Calu3 (cell line): ENCODE data around the gene CHST15. TPM values are rescaled to one million over a fixed set of nuclear protein-coding genes. Genes with fewer than 3 reads are reported as not detected.

ENCODE experiments used
- BruUV-seq: library from RNA; stranded (reverse); fragments of 400-500 nt; replicated peaks from 2 replicates; lab custom pipeline; 2021; lab: Mats Ljungman, UMichigan
- CTCF ChIA-PET: fragments of 300-600 bp; sonication (Branson Sonifier 250); formaldehyde crosslinking; loops from one replicate; lab custom pipeline; 2022; ENCODE audit warnings: antibody characterized with exemption; lab: Charles Lee
- DNase-seq: peaks from one replicate; pipeline ENCODE4 v3.0.0; 2022
- H3K27ac Mint-ChIP-seq: one replicate; pipeline ENCODE4 v1.8.0; 2022; ENCODE audit warnings: mixed read lengths; ENCODE audit not compliant: unreplicated experiment
- H3K27me3 Mint-ChIP-seq: one replicate; pipeline ENCODE4 v1.8.0; 2022; ENCODE audit warnings: mixed read lengths; ENCODE audit not compliant: unreplicated experiment
- H3K36me3 Mint-ChIP-seq: one replicate; pipeline ENCODE4 v1.8.0; 2022; ENCODE audit warnings: mild to moderate bottlenecking, moderate library complexity, mixed read lengths; ENCODE audit not compliant: insufficient read depth, unreplicated experiment
- H3K4me1 Mint-ChIP-seq: one replicate; pipeline ENCODE4 v1.8.0; 2022; ENCODE audit warnings: mild to moderate bottlenecking, low read depth, mixed read lengths; ENCODE audit not compliant: unreplicated experiment
- H3K4me3 Mint-ChIP-seq: one replicate; pipeline ENCODE4 v1.8.0; 2022; ENCODE audit warnings: mild to moderate bottlenecking, low read depth, moderate library complexity, mixed read lengths; ENCODE audit not compliant: unreplicated experiment
- H3K9me3 Mint-ChIP-seq: one replicate; pipeline ENCODE4 v1.8.0; 2022; ENCODE audit warnings: low read depth, mixed read lengths; ENCODE audit not compliant: unreplicated experiment
- intact Hi-C: fragments of 100-400 bp; cut with micrococcal nuclease; formaldehyde crosslinking; loops from one replicate; pipeline ENCODE4 v1.10.0; 2022; ENCODE audit not compliant: unreplicated experiment
- total RNA-seq: library from RNA; stranded (reverse); gene quantifications from 2 replicates; pipeline ENCODE4 v1.2.3, GENCODE V29; 2022
- TF ChIP-seq, protein P1 (sequence below): fragments of 200-600 bp; IDR thresholded peaks from one replicate; pipeline ENCODE4 v1.8.0; 2022; ENCODE audit warnings: antibody characterized with exemption; ENCODE audit not compliant: unreplicated experiment

CHST15 gene
- total RNA-seq, 1 experiment from 2014 or later = 19.3 TPM

DNA sequence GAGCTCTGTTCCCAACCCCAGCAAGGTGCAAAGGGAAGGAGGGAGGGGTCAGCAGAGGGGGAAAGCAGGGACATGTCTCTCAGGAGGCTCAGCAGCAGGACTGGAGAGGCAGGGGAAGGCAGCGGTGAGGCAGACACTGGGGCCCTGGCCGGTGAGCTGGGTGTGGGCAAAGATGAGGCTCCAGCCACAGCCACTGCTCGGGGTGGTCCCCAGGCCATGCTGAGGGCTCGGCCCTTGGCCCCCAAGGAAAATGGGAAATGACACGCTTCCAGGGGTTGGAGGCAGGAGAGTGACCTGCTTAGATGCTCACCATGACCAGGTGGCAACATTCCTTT is 35.4 kb upstream of the CHST15 start:
- TF ChIP-seq, protein P1, sequence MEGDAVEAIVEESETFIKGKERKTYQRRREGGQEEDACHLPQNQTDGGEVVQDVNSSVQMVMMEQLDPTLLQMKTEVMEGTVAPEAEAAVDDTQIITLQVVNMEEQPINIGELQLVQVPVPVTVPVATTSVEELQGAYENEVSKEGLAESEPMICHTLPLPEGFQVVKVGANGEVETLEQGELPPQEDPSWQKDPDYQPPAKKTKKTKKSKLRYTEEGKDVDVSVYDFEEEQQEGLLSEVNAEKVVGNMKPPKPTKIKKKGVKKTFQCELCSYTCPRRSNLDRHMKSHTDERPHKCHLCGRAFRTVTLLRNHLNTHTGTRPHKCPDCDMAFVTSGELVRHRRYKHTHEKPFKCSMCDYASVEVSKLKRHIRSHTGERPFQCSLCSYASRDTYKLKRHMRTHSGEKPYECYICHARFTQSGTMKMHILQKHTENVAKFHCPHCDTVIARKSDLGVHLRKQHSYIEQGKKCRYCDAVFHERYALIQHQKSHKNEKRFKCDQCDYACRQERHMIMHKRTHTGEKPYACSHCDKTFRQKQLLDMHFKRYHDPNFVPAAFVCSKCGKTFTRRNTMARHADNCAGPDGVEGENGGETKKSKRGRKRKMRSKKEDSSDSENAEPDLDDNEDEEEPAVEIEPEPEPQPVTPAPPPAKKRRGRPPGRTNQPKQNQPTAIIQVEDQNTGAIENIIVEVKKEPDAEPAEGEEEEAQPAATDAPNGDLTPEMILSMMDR = no peak
- no TSS peak for BruUV-seq
- CTCF ChIA-PET = interaction anchor here (0.5 to 0.6 kb wide), 2 partner anchors 10 to 20 kb away, joined by 4 to 9 read pairs; no protein-coding TSS in a partner anchor
- Mint-ChIP-seq H3K36me3 (no peaks in the 10 kb centered on the region), H3K9me3 (no peaks in the 10 kb centered on the region), H3K27me3 (no peaks in the 10 kb centered on the region), H3K4me3 (no peak overlapping the region), H3K4me1 (no peaks in the 10 kb centered on the region), H3K27ac (no peak overlapping the region)
- intact Hi-C loops = no loop called here
- no peak for DNase-seq

DNA sequence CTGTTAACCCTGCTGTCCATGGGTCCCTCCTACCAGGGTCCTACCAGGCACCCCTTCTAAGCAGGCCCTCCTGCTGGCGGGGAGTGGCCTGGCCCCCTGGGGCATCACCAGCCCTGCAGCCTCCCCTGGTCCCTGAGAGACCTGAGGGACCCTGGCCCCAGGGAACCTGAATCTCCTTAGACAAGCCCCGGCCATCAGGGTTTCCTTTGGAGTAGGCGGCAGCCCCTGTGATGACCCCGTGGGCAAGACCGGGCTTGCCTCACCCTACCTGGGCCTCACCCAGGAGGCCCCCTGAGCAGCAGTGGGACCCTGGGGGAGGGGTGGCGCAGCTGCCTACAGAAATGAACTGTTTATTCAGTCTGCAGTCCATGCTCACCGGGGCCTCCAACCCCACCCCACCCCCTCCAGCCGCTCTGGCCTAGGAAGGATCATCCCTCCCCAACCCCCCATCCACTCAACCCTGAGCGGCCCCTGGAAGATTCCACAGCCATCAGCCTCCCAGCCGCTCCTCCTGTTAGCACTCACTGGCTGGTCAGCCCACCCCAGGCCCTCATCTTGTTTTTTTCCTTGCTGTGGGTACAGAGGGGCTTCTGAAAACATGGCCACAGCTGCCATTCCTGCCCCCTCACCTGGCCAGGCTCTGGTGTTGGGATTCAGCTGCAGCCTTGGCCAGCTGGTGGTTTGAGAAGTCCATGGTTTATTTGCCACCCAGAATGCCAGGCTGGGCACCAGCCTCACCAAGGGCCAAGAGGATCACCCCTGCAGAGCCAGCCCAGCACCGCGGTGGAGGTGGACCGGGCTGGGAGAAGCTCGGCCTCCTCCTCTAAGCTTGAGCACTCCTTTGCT is 34.8 kb upstream of the CHST15 start:
- TF ChIP-seq, protein P1 = no peak
- H3K9me3 Mint-ChIP-seq = no peaks in the 10 kb centered on the region
- no peaks in the 10 kb centered on the region for H3K27me3 Mint-ChIP-seq
- H3K4me3 Mint-ChIP-seq = no peak overlapping the region
- no peaks in the 10 kb centered on the region for H3K36me3 Mint-ChIP-seq
- intact Hi-C loops = no loop called here
- no TSS peak for BruUV-seq
- H3K4me1 Mint-ChIP-seq = no peaks in the 10 kb centered on the region
- CTCF ChIA-PET = interaction anchor here (0.5 to 0.6 kb wide), 2 partner anchors 9 to 19 kb away, joined by 4 to 9 read pairs; no protein-coding TSS in a partner anchor
- no peak for DNase-seq
- H3K27ac Mint-ChIP-seq = no peak overlapping the region

DNA sequence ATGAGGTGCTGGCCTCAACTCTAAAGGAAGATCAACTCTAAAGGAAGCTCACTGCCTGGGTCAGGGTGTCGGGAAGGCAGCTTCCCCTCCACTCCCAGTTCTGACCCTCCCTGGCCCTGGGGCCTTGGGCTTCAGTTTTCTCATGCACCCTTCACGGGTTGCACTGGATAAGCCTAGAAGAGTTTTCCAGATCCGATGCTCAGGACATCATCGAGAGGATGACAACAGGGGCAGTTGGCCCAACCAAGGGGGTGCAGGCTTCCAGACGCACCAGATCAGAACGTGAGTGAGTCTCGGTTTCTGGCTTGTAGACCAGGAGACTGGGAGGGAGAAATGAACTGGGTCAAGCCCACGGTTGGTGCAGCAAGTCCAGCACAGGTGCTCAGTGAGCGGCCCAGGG is 34.2 kb upstream of the CHST15 start:
- TF ChIP-seq, protein P1 = no peak
- no peak overlapping the region for H3K27ac Mint-ChIP-seq
- no TSS peak for BruUV-seq
- H3K4me1 Mint-ChIP-seq = no peaks in the 10 kb centered on the region
- no peaks in the 10 kb centered on the region for H3K27me3 Mint-ChIP-seq
- CTCF ChIA-PET = interaction anchor here (1.0 kb wide), 1 partner anchor 133 kb away, joined by 4 read pairs; no protein-coding TSS in a partner anchor
- intact Hi-C loops = no loop called here
- no peaks in the 10 kb centered on the region for H3K36me3 Mint-ChIP-seq
- no peak overlapping the region for H3K4me3 Mint-ChIP-seq
- no peak for DNase-seq
- H3K9me3 Mint-ChIP-seq = no peaks in the 10 kb centered on the region

DNA sequence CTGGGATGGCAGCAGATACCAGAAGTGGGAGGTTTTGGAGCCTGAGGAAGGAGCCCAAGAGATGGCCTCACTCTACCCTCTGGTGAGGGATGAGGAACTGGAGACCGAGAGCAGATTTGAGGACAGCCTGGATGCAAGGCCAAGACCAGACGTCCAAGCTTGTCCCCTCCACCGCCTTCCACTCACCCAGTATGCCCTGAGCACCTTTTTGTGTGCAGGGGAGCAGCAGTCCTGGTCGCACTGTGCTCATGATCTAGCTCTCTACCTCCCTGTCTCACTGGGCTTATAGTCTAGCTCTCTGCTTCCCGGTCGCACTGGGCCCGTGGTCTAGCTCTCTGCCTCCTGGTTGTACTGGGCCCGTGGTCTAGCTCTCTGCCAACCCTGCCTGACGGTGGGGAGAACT is 33.6 kb upstream of the CHST15 start:
- H3K27me3 Mint-ChIP-seq = no peaks in the 10 kb centered on the region
- H3K4me3 Mint-ChIP-seq = no peak overlapping the region
- H3K4me1 Mint-ChIP-seq = no peaks in the 10 kb centered on the region
- no peaks in the 10 kb centered on the region for H3K9me3 Mint-ChIP-seq
- CTCF ChIA-PET = interaction anchor here (1.0 kb wide), 1 partner anchor 132 kb away, joined by 4 read pairs; no protein-coding TSS in a partner anchor
- DNase-seq = no peak
- no peak overlapping the region for H3K27ac Mint-ChIP-seq
- H3K36me3 Mint-ChIP-seq = no peaks in the 10 kb centered on the region
- no TSS peak for BruUV-seq
- intact Hi-C loops = no loop called here
- TF ChIP-seq, protein P1 = no peak
